ENCODE data around the gene XRRA1. TPM values are rescaled to one million over a fixed set of nuclear protein-coding genes. Genes with fewer than 3 reads are reported as not detected.

Gene XRRA1
- total and polyA plus RNA-seq, 2 of the 4 experiments (the other 2 are of a cell fraction), result 5.4 to 6.3 TPM

DNA sequence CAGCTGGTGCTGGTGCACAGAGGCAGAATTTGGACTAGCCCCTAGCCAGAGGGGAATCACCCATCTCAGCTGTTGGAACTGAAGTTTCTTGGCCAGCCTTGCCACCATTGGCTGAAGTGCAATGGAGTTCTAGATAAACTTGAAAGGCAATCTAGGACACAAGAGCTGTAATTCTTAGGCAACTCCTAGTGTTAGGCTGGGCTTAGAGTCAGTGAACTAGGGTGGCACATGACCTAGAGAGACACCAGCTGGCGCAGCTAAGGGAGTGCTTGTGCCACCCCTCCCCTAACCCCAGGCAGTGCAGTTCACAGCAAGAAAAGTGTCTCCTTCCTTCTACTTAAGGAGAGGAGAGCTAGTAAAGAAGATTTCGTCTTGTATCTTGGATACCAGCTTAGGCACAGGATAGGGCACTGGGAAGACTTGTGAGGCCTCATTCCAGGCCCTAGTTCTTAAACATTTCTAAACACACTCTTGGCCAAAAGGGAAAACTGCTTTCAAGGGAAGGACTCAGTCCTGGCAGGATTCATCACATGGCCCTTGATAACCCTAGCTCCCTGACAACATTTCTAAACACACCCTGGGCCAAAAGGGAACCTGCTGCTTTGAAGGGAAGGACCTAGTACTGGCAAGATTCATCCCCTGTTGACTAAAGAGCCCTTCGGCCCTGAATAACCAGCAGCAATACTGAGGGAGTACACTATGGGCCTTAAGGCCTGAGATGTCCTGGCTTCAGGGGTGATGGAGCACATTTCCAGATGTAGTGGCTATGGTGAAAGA is 53.4 kb downstream of the XRRA1 start:
- in situ Hi-C loops (cut with MboI; ENCODE audit: low sequenced_read_pairs), result no loop called here
- POLR2A ChIA-PET (ENCODE audit: unreplicated experiment), result no interaction called here

More for the DNA sequence above, 53.4 kb downstream of the XRRA1 start:
- H2AK5ac ChIP-seq (ENCODE audit: low read depth, low read length), result no peak overlapping the region
- H3K9ac ChIP-seq (ENCODE audit: low read depth, low read length), result no peak overlapping the region
- H3K79me1 ChIP-seq (ENCODE audit: low read depth in 1 of 2, low read length in 2 of 2), result no peaks in the 10 kb centered on the region
- dilution Hi-C loops (cut with HindIII; ENCODE audit: low sequenced_read_pairs, unreplicated experiment), result no loop called here
- H3K9me3 ChIP-seq (ENCODE audit: control insufficient read depth, insufficient read depth, low read length), result no peaks in the 10 kb centered on the region
- no TSS peak for BruUV-seq (replicated peaks)
- no peak overlapping the region for H3K18ac ChIP-seq (ENCODE audit: low read depth, low read length)
- no peak overlapping the region for H2AFZ ChIP-seq (replicated peaks; ENCODE audit: low read length, poor library complexity)
- H3K36me3 ChIP-seq (ENCODE audit: control insufficient read depth, insufficient read depth, low read length), result no peaks in the 10 kb centered on the region
- H3K23ac ChIP-seq (ENCODE audit: low read depth, low read length), result no peak overlapping the region
- H3K4me3 ChIP-seq (ENCODE audit: insufficient read depth, low read depth, low read length), result no peak overlapping the region
- WGBS, 2 experiments (ENCODE audit: extremely low coverage in 2 of 2, insufficient read length in 1 of 2), result 100% methylated on average over 1 of the region's 3 CpGs; no CpG with 5 or more reads in 1 of the 2 experiments
- intact Hi-C loops (cut with micrococcal nuclease), result no loop called here
- no peak overlapping the region for H3K4me2 ChIP-seq (ENCODE audit: low read depth, low read length)
- H4K91ac ChIP-seq (ENCODE audit: insufficient read depth, low read depth, low read length), result no peak overlapping the region
- no peak overlapping the region for H2BK120ac ChIP-seq (ENCODE audit: low read depth, low read length)
- CTCF ChIA-PET, result no interaction called here
- H2BK5ac ChIP-seq (ENCODE audit: low read depth, low read length, poor library complexity, severe bottlenecking), result no peak overlapping the region
- no peak overlapping the region for H3K4ac ChIP-seq (ENCODE audit: low read depth, low read length)
- H2BK20ac ChIP-seq (ENCODE audit: low read depth, low read length), result no peak overlapping the region
- no peak overlapping the region for H3K56ac ChIP-seq (ENCODE audit: extremely low read depth, insufficient read depth, low read length)
- H4K5ac ChIP-seq (ENCODE audit: low read depth, low read length), result no peak overlapping the region
- no peaks in the 10 kb centered on the region for H3K9me1 ChIP-seq (ENCODE audit: insufficient read depth, low read length)
- no peak overlapping the region for H2BK15ac ChIP-seq (ENCODE audit: low read depth, low read length)
- TF ChIP-seq MAFK (IDR thresholded peaks at IDR 0.05; ENCODE audit: low read depth, low read length) (no peak), NFE2L2 (IDR thresholded peaks at IDR 0.05; ENCODE audit: low read depth, low read length) (no peak), ELK1 (IDR thresholded peaks at IDR 0.05; ENCODE audit: borderline replicate concordance, low read depth, low read length) (no peak), CHD1 (IDR thresholded peaks at IDR 0.05; ENCODE audit: low read depth, low read length) (no peak), SMC3 (IDR thresholded peaks at IDR 0.05; ENCODE audit: low read depth, low read length) (no peak), POLR2A (IDR thresholded peaks at IDR 0.05; ENCODE audit: low read depth, low read length) (no peak), MXI1 (IDR thresholded peaks at IDR 0.05; ENCODE audit: borderline replicate concordance, low read depth, low read length) (no peak), RCOR1 (IDR thresholded peaks at IDR 0.05; ENCODE audit: insufficient replicate concordance, low read length) (no peak), BHLHE40 (IDR thresholded peaks at IDR 0.05; ENCODE audit: low read depth, low read length) (no peak), MAZ (IDR thresholded peaks at IDR 0.05; ENCODE audit: borderline replicate concordance, low read depth, low read length) (no peak), RAD21 (IDR thresholded peaks at IDR 0.05; ENCODE audit: low read length) (no peak), FOS (IDR thresholded peaks at IDR 0.05; ENCODE audit: low read depth, low read length) (no peak)
- TF ChIP-seq, protein P1, sequence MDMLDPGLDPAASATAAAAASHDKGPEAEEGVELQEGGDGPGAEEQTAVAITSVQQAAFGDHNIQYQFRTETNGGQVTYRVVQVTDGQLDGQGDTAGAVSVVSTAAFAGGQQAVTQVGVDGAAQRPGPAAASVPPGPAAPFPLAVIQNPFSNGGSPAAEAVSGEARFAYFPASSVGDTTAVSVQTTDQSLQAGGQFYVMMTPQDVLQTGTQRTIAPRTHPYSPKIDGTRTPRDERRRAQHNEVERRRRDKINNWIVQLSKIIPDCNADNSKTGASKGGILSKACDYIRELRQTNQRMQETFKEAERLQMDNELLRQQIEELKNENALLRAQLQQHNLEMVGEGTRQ (IDR thresholded peaks at IDR 0.05; ENCODE audit: low read depth, low read length), result no peak
- TF ChIP-seq, protein P2, sequence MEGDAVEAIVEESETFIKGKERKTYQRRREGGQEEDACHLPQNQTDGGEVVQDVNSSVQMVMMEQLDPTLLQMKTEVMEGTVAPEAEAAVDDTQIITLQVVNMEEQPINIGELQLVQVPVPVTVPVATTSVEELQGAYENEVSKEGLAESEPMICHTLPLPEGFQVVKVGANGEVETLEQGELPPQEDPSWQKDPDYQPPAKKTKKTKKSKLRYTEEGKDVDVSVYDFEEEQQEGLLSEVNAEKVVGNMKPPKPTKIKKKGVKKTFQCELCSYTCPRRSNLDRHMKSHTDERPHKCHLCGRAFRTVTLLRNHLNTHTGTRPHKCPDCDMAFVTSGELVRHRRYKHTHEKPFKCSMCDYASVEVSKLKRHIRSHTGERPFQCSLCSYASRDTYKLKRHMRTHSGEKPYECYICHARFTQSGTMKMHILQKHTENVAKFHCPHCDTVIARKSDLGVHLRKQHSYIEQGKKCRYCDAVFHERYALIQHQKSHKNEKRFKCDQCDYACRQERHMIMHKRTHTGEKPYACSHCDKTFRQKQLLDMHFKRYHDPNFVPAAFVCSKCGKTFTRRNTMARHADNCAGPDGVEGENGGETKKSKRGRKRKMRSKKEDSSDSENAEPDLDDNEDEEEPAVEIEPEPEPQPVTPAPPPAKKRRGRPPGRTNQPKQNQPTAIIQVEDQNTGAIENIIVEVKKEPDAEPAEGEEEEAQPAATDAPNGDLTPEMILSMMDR (conservative IDR thresholded peaks at IDR 0.05; ENCODE audit: low read depth, low read length), result no peak
- ATAC-seq (ENCODE audit: low read depth) (no peak), DNase-seq (no peak)
- no peak overlapping the region for H3K14ac ChIP-seq (replicated peaks; ENCODE audit: low read depth, low read length)
- H3K27me3 ChIP-seq (ENCODE audit: control insufficient read depth, insufficient read depth, low read length), result no peaks in the 10 kb centered on the region
- no peak overlapping the region for H4K8ac ChIP-seq (ENCODE audit: low read depth in 2 of 2, low read length in 2 of 2)
- no peak overlapping the region for H2AK9ac ChIP-seq (replicated peaks; ENCODE audit: low read depth, low read length, poor library complexity)
- no peak overlapping the region for H3K27ac ChIP-seq (ENCODE audit: insufficient read depth, low read length)
- no peaks in the 10 kb centered on the region for H3K4me1 ChIP-seq (ENCODE audit: control insufficient read depth, insufficient read depth, low read length)
- no peaks in the 10 kb centered on the region for H4K20me1 ChIP-seq (ENCODE audit: insufficient read depth, low read length)
